ENCODE data around the gene ZNF813.

DNA sequence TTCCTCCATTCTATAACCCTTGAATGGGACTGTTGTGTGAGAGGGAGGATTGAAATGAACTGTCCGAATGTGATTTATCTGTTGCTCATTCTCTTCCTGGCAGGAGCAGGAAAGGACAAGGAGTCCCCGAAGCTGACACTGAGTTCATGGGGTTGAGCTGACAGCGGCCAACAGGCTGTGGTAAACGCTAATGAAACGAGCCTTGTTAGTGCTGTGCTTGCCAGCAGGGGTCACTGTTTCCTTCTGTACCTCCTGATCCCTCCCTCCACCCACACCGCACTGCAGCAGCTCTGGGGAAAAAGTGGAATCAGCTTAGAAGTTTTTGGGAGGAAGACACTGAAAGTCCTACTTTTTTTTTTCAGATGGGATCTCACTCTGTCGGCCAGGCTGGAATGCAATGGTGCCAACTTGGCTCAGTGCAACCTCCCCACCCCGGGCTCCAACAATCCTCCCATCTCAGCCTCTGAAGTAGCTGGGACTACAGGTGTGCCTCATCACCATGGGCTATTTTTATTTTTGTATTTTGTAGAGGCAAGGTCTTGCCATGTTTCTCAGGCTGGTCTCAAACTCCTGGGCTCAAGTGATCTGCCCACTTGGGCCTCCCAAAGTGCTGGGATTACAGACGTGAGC, 42.5 kb upstream of the ZNF813 start:
- TF ChIP-seq, protein P1, sequence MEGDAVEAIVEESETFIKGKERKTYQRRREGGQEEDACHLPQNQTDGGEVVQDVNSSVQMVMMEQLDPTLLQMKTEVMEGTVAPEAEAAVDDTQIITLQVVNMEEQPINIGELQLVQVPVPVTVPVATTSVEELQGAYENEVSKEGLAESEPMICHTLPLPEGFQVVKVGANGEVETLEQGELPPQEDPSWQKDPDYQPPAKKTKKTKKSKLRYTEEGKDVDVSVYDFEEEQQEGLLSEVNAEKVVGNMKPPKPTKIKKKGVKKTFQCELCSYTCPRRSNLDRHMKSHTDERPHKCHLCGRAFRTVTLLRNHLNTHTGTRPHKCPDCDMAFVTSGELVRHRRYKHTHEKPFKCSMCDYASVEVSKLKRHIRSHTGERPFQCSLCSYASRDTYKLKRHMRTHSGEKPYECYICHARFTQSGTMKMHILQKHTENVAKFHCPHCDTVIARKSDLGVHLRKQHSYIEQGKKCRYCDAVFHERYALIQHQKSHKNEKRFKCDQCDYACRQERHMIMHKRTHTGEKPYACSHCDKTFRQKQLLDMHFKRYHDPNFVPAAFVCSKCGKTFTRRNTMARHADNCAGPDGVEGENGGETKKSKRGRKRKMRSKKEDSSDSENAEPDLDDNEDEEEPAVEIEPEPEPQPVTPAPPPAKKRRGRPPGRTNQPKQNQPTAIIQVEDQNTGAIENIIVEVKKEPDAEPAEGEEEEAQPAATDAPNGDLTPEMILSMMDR (IDR thresholded peaks at IDR 0.05 in 8 of 11, conservative IDR thresholded peaks at IDR 0.05 in 3 of 11), result peak; percentile 55 to 91 (median 80)
- no peak for TF ChIP-seq POLR2A (IDR thresholded peaks at IDR 0.05)

Measured in spleen (tissue), 7 donors.